ENCODE data around the gene NGRN. TPM values are rescaled to one million over a fixed set of nuclear protein-coding genes. Genes with fewer than 3 reads are reported as not detected.

Gene NGRN
- total and polyA plus RNA-seq, 2 of the 8 experiments (the other 6 are each of a cell fraction or from before 2014, with no cell fraction given): 60.1 to 101 TPM

DNA sequence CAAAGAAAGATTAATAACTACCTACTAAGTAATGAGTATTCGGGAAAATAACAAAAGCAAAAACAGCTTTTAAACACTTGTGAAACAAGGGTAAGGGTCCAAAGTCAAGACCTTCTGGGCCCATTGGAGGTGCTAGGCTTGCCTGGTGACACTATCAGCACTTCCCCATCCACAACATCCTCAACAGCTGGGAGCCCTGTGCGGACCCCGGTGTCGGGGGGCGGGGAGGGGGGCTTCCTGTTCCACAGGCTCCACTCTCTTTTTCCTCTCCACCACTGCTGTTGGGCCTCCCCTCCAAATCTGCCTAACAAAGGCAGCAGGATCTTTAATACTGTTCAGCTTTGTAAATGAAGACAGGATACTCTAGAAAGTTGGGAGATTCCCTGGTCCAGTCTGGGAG lies 21.6 kb downstream of the NGRN start:
- Histone ChIP-seq H3K18ac (ENCODE audit: extremely low read depth, low read length) (no peak overlapping the region), H3K79me2 (ENCODE audit: control insufficient read depth in 1 of 2, insufficient read depth in 2 of 2, low read length in 2 of 2) (no peaks in the 10 kb centered on the region), H3K4me1 (replicated peaks in 1 of 4; ENCODE audit: control insufficient read depth in 3 of 4, insufficient read depth in 4 of 4, low read length in 3 of 4) (peaks cover 0 to 3% (median 1%) of the 10 kb centered on the region in 4 experiments; a peak in 3 of 7 replicates), H2BK120ac (replicated peaks; ENCODE audit: low read depth, low read length) (no peak overlapping the region), H2AK5ac (ENCODE audit: low read depth, low read length) (no peak overlapping the region), H3K4me2 (ENCODE audit: insufficient read depth in 1 of 2, low read depth in 2 of 2, low read length in 2 of 2) (peak overlapping the region in 1 of 2 experiments; percentile 33; a peak in 2 of 4 replicates), H3K14ac (ENCODE audit: insufficient read length) (no peak overlapping the region), H2BK20ac (ENCODE audit: low read length) (no peak overlapping the region), H3K4me3 (ENCODE audit: extremely low read depth in 1 of 4, insufficient read depth in 2 of 4, low read depth in 3 of 4, low read length in 4 of 4) (no peak overlapping the region), H2BK12ac (ENCODE audit: low read depth, low read length) (no peak overlapping the region), H4K8ac (ENCODE audit: extremely low read depth, insufficient read depth, low read length) (no peak overlapping the region), H3K56ac (replicated peaks; ENCODE audit: insufficient read length, low read depth, low read length) (no peak overlapping the region), H3K27me3 (replicated peaks in 1 of 4; ENCODE audit: control insufficient read depth in 3 of 4, extremely low read depth in 1 of 4, insufficient read depth in 3 of 4, low read length in 3 of 4) (no peaks in the 10 kb centered on the region), H3K36me3 (ENCODE audit: control insufficient read depth in 2 of 4, insufficient read depth in 4 of 4, low read length in 3 of 4) (no peaks in the 10 kb centered on the region), H3K23me2 (ENCODE audit: low read depth, low read length) (no peaks in the 10 kb centered on the region), H3K9me3 (ENCODE audit: insufficient read depth in 2 of 2, low read depth in 1 of 2, low read length in 1 of 2) (no peaks in the 10 kb centered on the region), H4K91ac (replicated peaks; ENCODE audit: insufficient read length, low read length) (no peak overlapping the region), H2BK15ac (ENCODE audit: low read length) (no peak overlapping the region), H3K27ac (ENCODE audit: low read depth, low read length) (no peak overlapping the region), H4K20me1 (replicated peaks in 1 of 2; ENCODE audit: control insufficient read depth in 1 of 2, insufficient read depth in 2 of 2, low read length in 2 of 2) (no peaks in the 10 kb centered on the region), H2BK5ac (ENCODE audit: low read depth, low read length) (no peak overlapping the region), H3K9ac (replicated peaks in 1 of 4; ENCODE audit: extremely low read depth in 1 of 4, low read depth in 3 of 4, low read length in 3 of 4) (no peak overlapping the region), H3K23ac (ENCODE audit: insufficient read length) (no peak overlapping the region), H3K79me1 (ENCODE audit: low read depth, low read length) (no peaks in the 10 kb centered on the region), H4K5ac (ENCODE audit: insufficient read length, low read depth, low read length) (no peak overlapping the region), H3K4ac (replicated peaks; ENCODE audit: insufficient read length, low read depth, low read length) (no peak overlapping the region), H2AFZ (ENCODE audit: low read length) (no peak overlapping the region)
- CTCF ChIA-PET (ENCODE audit: partially characterized antibody): interaction anchor here (0.6 to 1.8 kb wide), 21 partner anchors 10 to 781 kb away, joined by 3 to 8 read pairs (median 3); no protein-coding TSS in a partner anchor
- DNase-seq (ENCODE audit: low read depth in 1 of 2, low spot score in 2 of 2) (no peak), FAIRE-seq (no peak)
- 49% methylated on average over 5 of the region's 5 CpGs; no CpG with 5 or more reads in 1 of the 2 experiments for WGBS, 2 experiments (ENCODE audit: extremely low coverage in 1 of 2, insufficient coverage in 1 of 2, insufficient read length in 1 of 2, insufficient replicate concordance in 2 of 2, low coverage in 1 of 2, low lambda C conversion rate in 2 of 2, missing lambda C conversion rate in 1 of 2)
- TF ChIP-seq POLR2AphosphoS5 (IDR thresholded peaks at IDR 0.05; ENCODE audit: low read depth, low read length) (no peak), JUND (IDR thresholded peaks at IDR 0.05; ENCODE audit: low read length) (no peak), BACH1 (IDR thresholded peaks at IDR 0.05; ENCODE audit: low read length) (no peak), POLR2A (IDR thresholded peaks at IDR 0.05; ENCODE audit: control extremely low read depth in 1 of 2, low read depth in 2 of 2, low read length in 2 of 2) (no peak), SIX5 (IDR thresholded peaks at IDR 0.05; ENCODE audit: low read depth, low read length) (no peak), SIRT6 (IDR thresholded peaks at IDR 0.05; ENCODE audit: low read length) (no peak), TEAD4 (IDR thresholded peaks at IDR 0.05; ENCODE audit: low read depth, low read length) (no peak), RBBP5 (IDR thresholded peaks at IDR 0.05; ENCODE audit: borderline replicate concordance, low read depth, low read length) (no peak), HDAC6 (IDR thresholded peaks at IDR 0.05; ENCODE audit: low read depth, low read length) (no peak), RXRA (IDR thresholded peaks at IDR 0.05; ENCODE audit: insufficient read depth, low read depth, low read length) (no peak)
- TF ChIP-seq, protein P1, sequence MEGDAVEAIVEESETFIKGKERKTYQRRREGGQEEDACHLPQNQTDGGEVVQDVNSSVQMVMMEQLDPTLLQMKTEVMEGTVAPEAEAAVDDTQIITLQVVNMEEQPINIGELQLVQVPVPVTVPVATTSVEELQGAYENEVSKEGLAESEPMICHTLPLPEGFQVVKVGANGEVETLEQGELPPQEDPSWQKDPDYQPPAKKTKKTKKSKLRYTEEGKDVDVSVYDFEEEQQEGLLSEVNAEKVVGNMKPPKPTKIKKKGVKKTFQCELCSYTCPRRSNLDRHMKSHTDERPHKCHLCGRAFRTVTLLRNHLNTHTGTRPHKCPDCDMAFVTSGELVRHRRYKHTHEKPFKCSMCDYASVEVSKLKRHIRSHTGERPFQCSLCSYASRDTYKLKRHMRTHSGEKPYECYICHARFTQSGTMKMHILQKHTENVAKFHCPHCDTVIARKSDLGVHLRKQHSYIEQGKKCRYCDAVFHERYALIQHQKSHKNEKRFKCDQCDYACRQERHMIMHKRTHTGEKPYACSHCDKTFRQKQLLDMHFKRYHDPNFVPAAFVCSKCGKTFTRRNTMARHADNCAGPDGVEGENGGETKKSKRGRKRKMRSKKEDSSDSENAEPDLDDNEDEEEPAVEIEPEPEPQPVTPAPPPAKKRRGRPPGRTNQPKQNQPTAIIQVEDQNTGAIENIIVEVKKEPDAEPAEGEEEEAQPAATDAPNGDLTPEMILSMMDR (IDR thresholded peaks at IDR 0.05; ENCODE audit: control extremely low read depth in 1 of 3, insufficient read depth in 1 of 3, low read depth in 1 of 3, low read length in 3 of 3): no peak
- POLR2A ChIA-PET (ENCODE audit: partially characterized antibody): no interaction called here
